Astrocyte (in vitro differentiated cells and primary cell): ENCODE measurements around the gene PRKCA.

Source experiments
- CTCF ChIP-seq: IDR thresholded peaks from 2 replicates; pipeline ENCODE4 v1.5.1; 2011; ENCODE audit warnings: low read depth, mild to moderate bottlenecking, inconsistent platforms, low read length, moderate library complexity; ENCODE audit not compliant: insufficient read depth
- EZH2 ChIP-seq: IDR thresholded peaks from 2 replicates; pipeline ENCODE4 v1.6.1; 2012; ENCODE audit warnings: mild to moderate bottlenecking, low read length, inconsistent platforms; ENCODE audit not compliant: insufficient read depth

- TF ChIP-seq CTCF (no peak), EZH2 (no peak)
These were observed 25.2 kb upstream of the PRKCA start for GRCh38 chr17:66277191-66277590.
